IPS-11a (cell line): ENCODE results near the gene EZR.
"Not testable (repeated sequence)": the region's sequence is repeated elsewhere in the genome, so short reads cannot be mapped to it uniquely, and the experiment has no call there.

Experiments
- H3K4me3 ChIP-seq: one replicate; pipeline ENCODE4 v1.5.1; 2013; ENCODE audit warnings: low read depth, low read length, control low read depth

The EZR gene

DNA sequence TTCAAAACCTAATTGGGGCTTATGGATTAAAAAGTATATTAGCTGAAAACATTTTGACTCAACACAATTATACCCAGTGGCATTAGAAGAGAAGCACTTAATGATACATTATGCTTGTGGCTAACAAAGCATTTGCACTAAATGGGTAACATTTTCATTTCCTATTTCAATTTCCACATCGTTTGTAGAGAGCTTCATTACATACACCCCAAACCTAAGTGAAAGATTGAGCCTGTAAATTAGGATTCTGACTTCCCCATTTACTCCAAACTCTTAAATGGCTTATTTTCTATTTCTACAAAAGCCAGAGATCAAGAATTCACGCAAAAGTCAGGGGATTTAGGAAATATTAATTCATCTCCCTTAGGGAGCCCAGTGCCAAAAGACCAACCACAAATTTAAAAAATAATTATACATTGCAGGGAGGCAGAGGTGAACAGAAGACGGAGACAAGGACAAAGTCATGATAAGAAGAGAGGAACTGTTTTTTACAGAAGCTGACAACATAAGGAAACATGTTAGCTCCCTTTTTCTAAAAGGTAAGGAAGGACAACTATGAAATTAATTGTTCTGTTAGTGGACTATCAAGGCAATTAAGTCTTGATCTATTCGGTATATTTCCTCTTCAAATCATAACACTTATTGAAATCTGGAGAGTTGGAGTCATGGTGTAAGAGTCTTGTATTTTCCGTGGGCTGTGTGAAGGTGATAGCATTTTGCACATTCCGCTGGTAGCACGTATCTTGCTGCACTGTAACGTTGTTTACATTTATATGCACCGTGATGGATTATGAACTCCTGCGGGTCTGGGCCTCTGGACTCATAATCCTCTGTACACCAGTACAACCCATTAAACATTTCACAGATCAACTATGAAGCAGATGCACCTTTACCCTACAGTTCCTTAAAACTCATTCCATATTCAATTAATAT, 24.8 kb upstream of the EZR start:
- H3K4me3 ChIP-seq: no peak overlapping the region

GRCh38 chr6:158841358-158841757, 22.2 kb upstream of the EZR start:
- H3K4me3 ChIP-seq: no peak overlapping the region

DNA sequence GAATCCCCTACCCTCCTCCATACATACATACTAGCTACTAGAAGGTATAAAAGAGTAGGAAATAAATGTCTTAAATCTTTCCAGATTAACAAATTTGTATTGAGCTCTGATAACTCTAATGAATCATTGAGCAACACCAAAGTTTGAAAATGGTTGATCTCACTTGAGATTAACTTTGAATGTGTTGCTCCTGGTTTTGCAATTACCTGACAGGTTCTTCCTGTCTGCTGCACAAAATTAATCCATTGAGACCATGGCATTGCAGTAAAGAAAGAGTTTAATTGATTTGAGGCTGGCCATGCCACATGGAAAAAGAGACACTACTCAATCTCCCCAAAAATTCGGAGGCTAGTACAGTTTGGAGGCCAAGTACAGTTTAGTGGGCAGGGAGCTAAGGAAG, 21.3 kb upstream of the EZR start:
- no peak overlapping the region for H3K4me3 ChIP-seq

DNA sequence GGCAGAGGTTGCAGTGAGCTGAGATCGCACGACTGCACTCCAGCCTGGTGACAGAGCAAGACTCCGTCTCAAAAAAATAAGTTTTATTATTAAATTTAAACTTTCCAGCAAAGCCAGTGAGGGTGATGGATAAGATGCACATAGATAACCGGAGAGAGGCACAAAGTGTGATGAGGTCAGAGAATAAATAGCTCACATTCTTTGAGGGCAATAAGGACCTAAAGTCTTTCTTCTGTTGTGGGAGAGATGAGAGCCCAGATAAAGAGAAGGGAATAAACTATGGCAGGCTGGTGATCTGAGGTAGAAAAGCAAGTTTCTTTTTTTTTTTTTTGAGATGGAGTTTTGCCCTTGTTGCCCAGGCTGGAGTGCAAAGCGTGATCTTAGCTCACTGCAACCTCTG, 20.6 kb upstream of the EZR start:
- no peak overlapping the region for H3K4me3 ChIP-seq

DNA sequence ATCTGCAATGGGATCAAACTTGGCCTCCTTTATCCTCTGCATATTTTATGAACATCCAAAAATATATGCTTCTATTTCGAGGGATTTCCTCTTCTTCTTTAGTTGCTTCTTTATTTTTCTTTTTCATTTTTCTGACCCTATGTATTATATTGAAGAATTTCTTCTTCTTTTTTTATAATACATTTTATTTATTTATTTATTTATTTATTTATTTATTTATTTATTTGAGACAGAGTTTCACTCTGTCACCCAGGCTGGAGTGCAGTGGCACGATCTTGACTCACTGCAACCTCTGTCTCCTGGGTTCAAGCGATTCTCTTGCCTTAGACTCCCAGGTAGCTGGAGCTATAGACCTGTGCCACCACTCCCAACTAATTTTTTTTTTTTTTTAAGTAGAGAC, 19.6 kb upstream of the EZR start:
- H3K4me3 ChIP-seq: not testable (repeated sequence)

- H3K4me3 ChIP-seq: no peak overlapping the region
Measured at GRCh38 chr6:158837684-158838625, 18.8 kb upstream of the EZR start.

DNA sequence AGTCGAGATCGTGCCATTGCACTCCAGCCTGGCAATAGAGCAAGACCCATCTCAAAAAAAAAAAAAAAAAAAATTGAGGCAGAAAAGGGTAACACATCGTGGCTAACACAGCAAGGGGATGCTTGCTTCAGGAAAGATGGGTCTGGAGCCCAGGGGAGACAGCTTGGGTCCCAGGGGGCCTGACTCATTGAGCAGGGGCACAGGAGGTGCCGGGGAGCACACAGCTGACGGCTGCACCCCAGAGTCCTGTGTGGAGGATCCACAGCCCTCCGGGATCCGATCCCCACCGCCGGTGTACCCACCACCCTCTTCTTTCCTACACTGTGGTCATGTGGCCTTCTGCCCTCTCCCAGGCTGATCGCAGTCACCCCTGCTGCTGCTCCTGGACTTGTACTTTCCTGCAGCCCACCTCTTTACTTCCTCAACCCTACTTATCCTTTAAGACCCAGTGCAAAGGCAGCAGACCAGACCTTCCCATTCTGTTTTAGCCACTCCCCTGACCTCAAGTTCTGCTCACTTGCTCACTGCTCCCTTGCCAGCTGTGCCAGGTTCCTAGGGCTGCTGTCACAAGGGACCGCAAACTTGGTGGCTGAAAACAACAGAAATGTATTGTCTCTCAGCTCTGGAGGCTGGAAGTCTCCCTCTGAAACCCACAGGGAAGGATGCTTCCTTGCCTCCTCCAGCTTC, 17.6 kb upstream of the EZR start:
- H3K4me3 ChIP-seq: no peak overlapping the region

DNA sequence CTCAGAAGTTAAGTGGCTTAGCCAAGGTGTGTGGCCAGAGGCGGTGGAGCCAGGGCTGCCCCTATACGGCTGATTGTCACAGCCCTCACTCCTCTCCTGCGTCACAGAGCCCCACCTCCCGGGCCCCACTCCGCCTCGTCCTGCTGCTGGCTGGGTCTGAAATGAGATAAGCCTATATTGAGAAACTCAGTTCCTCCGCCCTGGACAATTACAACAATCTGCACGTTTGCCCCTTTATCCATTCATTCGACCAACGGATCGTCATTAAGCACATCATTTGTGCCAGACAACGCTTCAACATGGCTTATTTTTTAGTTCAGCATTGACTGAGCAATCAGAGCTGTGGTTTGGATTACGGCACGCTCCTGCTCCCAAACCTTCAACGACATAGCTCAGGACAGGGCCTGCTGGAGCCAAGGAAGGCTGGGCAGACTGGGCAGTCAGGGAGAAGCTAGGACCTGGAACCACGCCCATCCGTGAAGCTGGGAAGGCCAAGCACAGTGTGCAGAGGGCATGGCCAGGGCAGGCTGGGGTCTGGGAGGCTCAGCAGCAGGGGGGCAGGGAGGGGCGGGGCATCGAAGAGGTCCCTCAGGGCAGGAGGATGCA, 16.6 kb upstream of the EZR start:
- no peak overlapping the region for H3K4me3 ChIP-seq

DNA sequence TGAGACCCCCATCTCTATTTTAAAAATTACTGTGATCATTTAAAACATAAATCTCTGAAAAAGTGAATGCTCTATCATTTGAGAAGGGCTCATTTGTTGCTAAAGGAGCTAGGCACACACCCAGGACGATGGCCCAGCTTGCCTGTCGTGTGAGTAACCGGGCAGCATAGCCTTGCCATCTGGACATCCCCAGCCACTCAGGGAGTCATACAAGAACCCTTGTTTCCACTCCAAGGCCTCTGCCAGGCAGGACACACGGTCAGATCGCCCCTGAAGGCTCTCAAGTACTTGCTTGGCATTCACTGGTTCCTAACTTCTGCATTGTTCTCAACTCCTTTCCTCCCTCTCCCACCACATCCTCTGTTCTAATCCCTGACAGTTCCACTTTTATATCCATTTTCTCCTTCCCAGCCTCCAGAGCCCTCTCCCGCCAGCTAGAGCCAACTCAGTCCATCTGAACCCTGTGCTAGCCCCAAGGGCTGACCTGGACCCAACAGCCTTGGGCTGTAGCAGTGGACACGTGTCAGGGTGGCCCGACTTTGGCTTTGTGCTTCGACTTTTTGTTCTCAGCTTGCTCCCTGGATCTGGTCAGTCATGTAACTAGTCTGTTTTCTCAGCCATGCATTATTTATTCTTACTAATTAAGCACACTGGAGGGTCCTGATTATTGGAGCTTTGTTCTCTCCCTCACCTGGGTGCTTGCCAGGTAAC, 15.7 kb upstream of the EZR start:
- H3K4me3 ChIP-seq: no peak overlapping the region

- H3K4me3 ChIP-seq: not testable (repeated sequence)
Measured at GRCh38 chr6:158832807-158833206, 13.6 kb upstream of the EZR start.

DNA sequence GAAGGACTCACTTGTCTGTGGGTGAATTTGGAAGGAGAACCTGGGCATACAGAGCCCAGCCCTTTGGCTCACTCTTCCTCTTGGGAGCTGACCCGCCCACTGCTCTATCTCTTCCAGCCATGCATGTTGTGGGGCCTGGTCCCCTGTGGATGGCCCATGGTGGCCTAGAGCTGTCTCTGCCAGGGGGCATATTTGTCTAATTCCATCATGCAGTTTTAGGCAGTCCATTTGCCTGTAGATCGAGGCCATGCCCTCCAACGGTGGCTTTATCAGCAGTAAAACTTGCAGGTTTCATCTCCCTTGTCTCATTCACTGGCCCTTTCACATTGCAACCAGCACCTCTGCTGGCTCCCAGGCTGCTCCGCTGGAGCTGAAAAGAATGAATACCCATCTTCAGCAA, 12.9 kb upstream of the EZR start:
- H3K4me3 ChIP-seq: no peak overlapping the region

GRCh38 chr6:158831571-158831970, 12.4 kb upstream of the EZR start:
- no peak overlapping the region for H3K4me3 ChIP-seq

GRCh38 chr6:158830736-158831135, 11.6 kb upstream of the EZR start:
- H3K4me3 ChIP-seq: no peak overlapping the region

DNA sequence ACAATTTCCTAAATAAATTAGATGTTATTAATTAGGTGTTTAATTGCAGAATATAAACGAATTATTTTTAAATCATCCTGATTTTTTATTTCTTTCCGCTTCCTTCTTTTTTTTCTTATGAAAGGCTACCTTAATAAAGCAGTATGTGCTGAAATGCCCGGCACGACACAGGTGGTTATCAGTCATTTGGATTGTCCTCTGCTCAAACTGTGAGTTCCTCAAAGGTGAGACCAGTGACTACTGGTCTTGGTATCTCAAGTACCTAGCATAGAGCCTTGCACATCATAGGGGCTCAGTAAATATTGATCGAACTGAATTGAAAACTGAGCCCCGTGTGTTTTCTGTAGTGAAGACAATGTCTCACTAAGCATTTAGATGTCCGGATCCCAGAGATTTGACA, 9.6 kb upstream of the EZR start:
- no peak overlapping the region for H3K4me3 ChIP-seq

DNA sequence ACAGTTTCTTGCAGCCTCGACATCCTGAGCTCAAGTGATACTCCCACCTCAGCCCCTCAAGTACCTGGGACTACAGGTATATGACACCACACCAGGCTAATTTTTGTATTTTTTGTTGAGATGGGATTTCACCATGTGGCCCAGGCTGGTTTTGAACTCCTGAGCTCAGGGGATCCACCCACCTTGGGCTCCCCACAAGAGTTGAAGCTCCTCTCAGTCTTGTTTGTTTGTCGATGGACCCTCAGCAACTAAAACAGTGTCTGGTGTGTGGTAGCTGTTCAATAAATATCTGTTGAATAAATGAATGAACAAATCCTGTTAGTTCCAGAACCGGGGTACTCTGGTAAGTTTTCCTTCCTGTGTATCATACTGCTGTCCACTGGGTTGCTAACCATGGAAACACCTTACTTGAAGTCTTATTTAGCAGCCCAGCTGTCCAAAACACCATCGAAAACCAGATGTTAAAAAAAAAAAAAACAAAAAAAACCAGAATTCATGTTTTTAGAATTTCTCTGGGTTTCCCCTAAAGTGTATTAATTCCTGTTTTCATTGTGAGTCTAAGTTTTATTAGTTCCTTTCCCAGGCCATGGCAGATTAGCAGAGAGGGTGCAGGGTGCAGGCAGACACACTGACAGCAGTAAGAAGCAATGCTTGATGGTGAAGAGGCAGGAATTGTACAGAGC, 7.8 kb upstream of the EZR start:
- no peak overlapping the region for H3K4me3 ChIP-seq

DNA sequence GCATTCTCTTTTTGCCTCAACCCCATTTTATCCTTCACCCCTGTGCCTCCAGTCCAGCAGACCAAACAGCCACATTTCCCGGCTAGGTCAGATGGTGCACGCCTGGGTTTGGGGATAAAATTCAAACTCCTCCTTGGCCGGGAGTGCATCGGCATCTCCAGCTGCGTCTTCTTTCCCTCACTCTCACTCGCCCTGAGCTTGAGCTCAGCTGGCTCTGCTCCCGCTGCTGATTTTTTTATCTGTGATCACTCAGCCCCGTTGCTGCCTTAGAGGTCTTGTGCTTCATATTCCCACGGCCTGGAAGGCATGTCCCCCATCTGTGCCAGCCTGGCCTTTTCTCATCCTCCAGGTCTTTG, 6.8 kb upstream of the EZR start:
- H3K4me3 ChIP-seq: no peak overlapping the region

DNA sequence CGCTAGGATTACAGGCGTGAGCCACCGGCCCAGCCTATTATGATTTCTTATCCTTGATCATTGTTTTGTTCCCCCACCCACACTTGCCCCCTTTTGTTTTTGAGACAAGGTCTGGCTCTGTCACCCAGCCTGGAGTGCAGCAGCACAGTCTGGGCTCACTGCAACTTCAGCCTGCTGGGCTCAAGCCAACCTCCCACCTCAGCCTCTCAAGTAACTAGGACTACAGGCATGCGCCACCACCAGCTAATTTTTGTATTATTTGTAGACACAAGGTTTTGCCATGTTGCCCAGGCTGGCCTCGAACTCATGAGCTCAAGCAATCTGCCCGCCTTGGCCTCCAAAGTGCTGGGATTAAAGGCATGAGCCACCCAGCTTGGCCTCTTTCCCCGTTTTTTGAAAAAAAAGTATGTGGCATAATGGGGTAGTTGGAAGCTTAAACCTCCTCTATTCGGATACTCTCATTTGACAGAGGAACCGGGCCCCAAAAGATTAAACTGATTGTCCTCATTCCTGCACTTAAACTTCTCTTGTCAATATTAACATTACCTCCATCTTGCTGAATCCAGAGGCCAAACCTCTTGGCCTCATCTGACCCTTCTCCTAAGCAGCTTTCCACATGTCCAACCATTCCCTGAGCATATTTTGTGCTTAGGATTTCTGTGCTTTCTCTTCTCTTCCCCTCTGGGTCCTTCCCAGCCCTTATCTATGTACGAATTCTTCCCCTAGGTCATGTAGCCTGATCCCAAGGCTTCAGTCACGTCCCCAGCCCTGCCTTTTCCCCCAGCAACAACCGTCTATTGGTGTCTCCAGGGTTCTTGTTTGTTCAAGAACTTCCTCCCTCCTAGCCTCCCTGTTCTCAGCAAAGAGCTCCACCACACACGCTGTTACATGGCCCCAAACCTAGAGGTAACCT, 6.1 kb upstream of the EZR start:
- H3K4me3 ChIP-seq: no peak overlapping the region

DNA sequence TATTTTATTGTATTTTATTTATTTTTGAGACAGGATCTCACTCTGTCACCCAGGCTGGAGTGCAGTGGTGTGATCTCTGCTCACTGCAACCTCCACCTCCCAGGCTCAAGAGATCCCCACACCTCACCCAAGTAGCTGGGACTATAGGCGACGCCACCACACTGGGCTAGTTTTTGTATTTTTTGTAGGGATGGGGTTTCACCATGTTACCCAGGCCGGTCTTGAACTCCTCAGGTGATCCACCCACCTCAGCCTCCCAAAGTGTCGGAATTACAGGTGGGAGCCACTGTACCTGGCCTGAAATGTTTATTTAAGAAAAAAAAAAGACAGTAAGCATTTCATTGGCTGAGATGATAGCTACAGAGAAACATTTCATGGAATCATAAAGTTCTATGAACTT, 4.4 kb upstream of the EZR start:
- not testable (repeated sequence) for H3K4me3 ChIP-seq
